Esophagus muscularis mucosa (tissue), 4 donors: ENCODE measurements around the gene ACADSB. TPM values are rescaled to one million over a fixed set of nuclear protein-coding genes. Genes with fewer than 3 reads are reported as not detected.

Experiments
- DNase-seq: peaks from one replicate; pipeline ENCODE4 v3.0.0-alpha.2; 2017; ENCODE audit errors: extremely low spot score
- H3K27ac ChIP-seq, 4 donors: fragments of 200-600 bp; sonication (generic); replicated peaks in 1 of 4; 1 replicate in 3 of 4; 2 replicates in 1 of 4; pipeline ENCODE4 v1.5.1; 2016 to 2019; ENCODE audit warnings: mild to moderate bottlenecking in 1 of 4
- H3K27me3 ChIP-seq, 4 donors: fragments of 200-600 bp; sonication (generic); one replicate each; pipeline versions ENCODE4 v1.5.1 to v1.6.0; 2016 to 2019
- H3K36me3 ChIP-seq, 4 donors: fragments of 200-600 bp; sonication (generic); one replicate each; pipeline ENCODE4 v1.5.1; 2016 to 2019
- H3K4me1 ChIP-seq, 4 donors: fragments of 200-600 bp; sonication (generic); one replicate each; pipeline ENCODE4 v1.5.1; 2016 to 2019
- H3K4me3 ChIP-seq, 4 donors: fragments of 200-600 bp; sonication (generic); 1 replicate in 2 of 4; 2 replicates in 2 of 4; pipeline ENCODE4 v1.5.1; 2016 to 2019; ENCODE audit warnings: mild to moderate bottlenecking in 4 of 4, moderate library complexity in 1 of 4
- H3K9me3 ChIP-seq, 4 donors: fragments of 200-600 bp; sonication (generic); 1 replicate in 3 of 4; 2 replicates in 1 of 4; pipeline ENCODE4 v1.5.1; 2016 to 2019
- CTCF ChIP-seq, 3 experiments: fragments of 200-600 bp in 2 of 3; fragments of 450-650 bp in 1 of 3; sonication (generic) in 2 of 3; IDR thresholded peaks; one replicate each; pipeline ENCODE4 v1.5.1; 2017 to 2019; ENCODE audit warnings: antibody characterized with exemption in 3 of 3, mild to moderate bottlenecking in 2 of 3, moderate library complexity in 1 of 3
- EP300 ChIP-seq: sonication (generic); formaldehyde crosslinking; IDR thresholded peaks from one replicate; pipeline ENCODE4 v1.6.1; 2017; ENCODE audit warnings: antibody characterized with exemption
- POLR2A ChIP-seq: fragments of 450-650 bp; IDR thresholded peaks from one replicate; pipeline ENCODE4 v1.6.1; 2017; ENCODE audit warnings: antibody characterized with exemption, moderate library complexity, mild to moderate bottlenecking, low read depth
- POLR2AphosphoS5 ChIP-seq, 2 donors: sonication (generic); formaldehyde crosslinking; IDR thresholded peaks; one replicate each; pipeline ENCODE4 v1.6.1; 2017; ENCODE audit warnings: antibody characterized with exemption in 2 of 2
- WGBS: methylation state at CpG from one replicate; pipeline ENCODE4 v1.1.5; 2018; 5-methylcytosine and 5-hydroxymethylcytosine counted together
- intact Hi-C: fragments of 100-400 bp; cut with DNase I; formaldehyde crosslinking; loops from one replicate; pipeline ENCODE4 v1.15.1; 2023
- total RNA-seq, 4 donors: library from RNA; depleted of rRNA; stranded (reverse); fragments of >200 nt; gene quantifications; one replicate each; pipeline versions ENCODE4 v1.1.0 to v1.2.1, GENCODE V29; 2016

Gene ACADSB
- total RNA-seq, 4 donors from 2014 or later = 12.9 to 19.1 (median 14.0) TPM

GRCh38 chr10:122998934-122999333 is 9.9 kb upstream of the ACADSB start:
- DNase-seq = no peak
- Histone ChIP-seq H3K4me1 (peaks cover 5 to 18% (median 11%) of the 10 kb centered on the region in 4 donors), H3K9me3 (no peaks in the 10 kb centered on the region), H3K36me3 (peaks cover 22 to 43% (median 36%) of the 10 kb centered on the region in 4 donors), H3K4me3 (no peak overlapping the region), H3K27ac (no peak overlapping the region), H3K27me3 (no peaks in the 10 kb centered on the region)
- no peak for TF ChIP-seq CTCF (IDR thresholded peaks at IDR 0.05)
- no peak for TF ChIP-seq POLR2AphosphoS5 (IDR thresholded peaks at IDR 0.05)
- TF ChIP-seq EP300 = no peak
- TF ChIP-seq POLR2A = no peak
- 98% methylated on average over 3 of the region's 3 CpGs for WGBS
- intact Hi-C loops = no loop called here

- TF ChIP-seq POLR2AphosphoS5 (IDR thresholded peaks at IDR 0.05) (no peak), POLR2A (no peak), CTCF (IDR thresholded peaks at IDR 0.05) (no peak), EP300 (no peak)
- intact Hi-C loops = no loop called here
- no peak for DNase-seq
- H3K36me3 ChIP-seq = peaks cover 18 to 39% (median 31%) of the 10 kb centered on the region in 4 donors
- H3K9me3 ChIP-seq = no peaks in the 10 kb centered on the region
- no peaks in the 10 kb centered on the region for H3K27me3 ChIP-seq
- no peak overlapping the region for H3K27ac ChIP-seq
- peaks cover 7 to 22% (median 15%) of the 10 kb centered on the region in 4 donors for H3K4me1 ChIP-seq
- 75% methylated on average over 3 of the region's 3 CpGs for WGBS
- no peak overlapping the region for H3K4me3 ChIP-seq
These were observed 9.5 kb upstream of the ACADSB start for GRCh38 chr10:122999347-122999746.

- Histone ChIP-seq H3K4me1 (peaks cover 12 to 29% (median 21%) of the 10 kb centered on the region in 4 donors), H3K9me3 (no peaks in the 10 kb centered on the region), H3K4me3 (no peak overlapping the region), H3K27ac (no peak overlapping the region), H3K36me3 (peaks cover 13 to 31% (median 25%) of the 10 kb centered on the region in 4 donors), H3K27me3 (no peaks in the 10 kb centered on the region)
- DNase-seq = no peak
- WGBS = 80% methylated on average over 3 of the region's 3 CpGs
- TF ChIP-seq EP300 = no peak
- TF ChIP-seq CTCF (IDR thresholded peaks at IDR 0.05) = no peak
- no peak for TF ChIP-seq POLR2A
- TF ChIP-seq POLR2AphosphoS5 (IDR thresholded peaks at IDR 0.05) = no peak
- intact Hi-C loops = no loop called here
These were observed 8.7 kb upstream of the ACADSB start for GRCh38 chr10:123000155-123000554.

- H3K4me3 ChIP-seq = no peak overlapping the region
- peaks cover 21 to 36% (median 31%) of the 10 kb centered on the region in 4 donors for H3K4me1 ChIP-seq
- H3K27ac ChIP-seq = no peak overlapping the region
- DNase-seq = no peak
- H3K27me3 ChIP-seq = no peaks in the 10 kb centered on the region
- 94% methylated on average over 2 of the region's 2 CpGs for WGBS
- no peaks in the 10 kb centered on the region for H3K9me3 ChIP-seq
- TF ChIP-seq EP300 = no peak
- TF ChIP-seq CTCF (IDR thresholded peaks at IDR 0.05) = no peak
- no peak for TF ChIP-seq POLR2AphosphoS5 (IDR thresholded peaks at IDR 0.05)
- no peak for TF ChIP-seq POLR2A
- intact Hi-C loops = no loop called here
- peaks cover 4 to 21% (median 15%) of the 10 kb centered on the region in 4 donors for H3K36me3 ChIP-seq
These were observed 7.4 kb upstream of the ACADSB start for GRCh38 chr10:123001370-123001769.

GRCh38 chr10:123004298-123004697 is 4.5 kb upstream of the ACADSB start:
- WGBS = 35% methylated on average over 2 of the region's 2 CpGs
- Histone ChIP-seq H3K36me3 (no peaks in the 10 kb centered on the region), H3K9me3 (no peaks in the 10 kb centered on the region), H3K27ac (no peak overlapping the region), H3K27me3 (no peaks in the 10 kb centered on the region), H3K4me1 (peaks cover 32 to 47% (median 44%) of the 10 kb centered on the region in 4 donors), H3K4me3 (no peak overlapping the region)
- no peak for TF ChIP-seq POLR2A
- TF ChIP-seq EP300 = no peak
- no peak for TF ChIP-seq POLR2AphosphoS5 (IDR thresholded peaks at IDR 0.05)
- TF ChIP-seq CTCF (IDR thresholded peaks at IDR 0.05) = no peak
- DNase-seq = no peak
- intact Hi-C loops = no loop called here
